Iris pigment epithelial cell (primary cell): ENCODE data around the gene SRP72.

Experiments
- DNase-seq: peaks from one replicate; pipeline ENCODE4 v3.0.0-alpha.2; 2011; ENCODE audit warnings: low read depth

Gene SRP72

GRCh38 chr4:56550642-56551041 lies 83.2 kb downstream of the SRP72 start:
- DNase-seq = no peak

- no peak for DNase-seq
Observed at GRCh38 chr4:56551516-56551915, 84.1 kb downstream of the SRP72 start.

- DNase-seq = no peak
Observed at GRCh38 chr4:56552273-56552672, 84.9 kb downstream of the SRP72 start.
